Ovary (tissue), 3 donors: ENCODE results near the gene NCR1.

Experiments
- CTCF ChIP-seq, 3 donors: fragments of 450-650 bp in 2 of 3; fragments of 200-600 bp in 1 of 3; IDR thresholded peaks; one replicate each; pipeline versions ENCODE4 v1.5.1 to v1.8.0; 2016 to 2022; ENCODE audit warnings: antibody characterized with exemption in 3 of 3, mild to moderate bottlenecking in 1 of 3
- EP300 ChIP-seq: sonication (generic); formaldehyde crosslinking; IDR thresholded peaks from one replicate; pipeline ENCODE4 v1.6.1; 2017; ENCODE audit warnings: antibody characterized with exemption
- POLR2A ChIP-seq: fragments of 450-650 bp; IDR thresholded peaks from one replicate; pipeline ENCODE4 v1.6.1; 2017; ENCODE audit warnings: antibody characterized with exemption, mild to moderate bottlenecking, moderate library complexity
- donor health status: DM: no; HTN: no; CAD: no.

GRCh38 chr19:54952591-54953344 lies 46.8 kb downstream of the NCR1 start:
- TF ChIP-seq CTCF (IDR thresholded peaks at IDR 0.05) = no peak
- TF ChIP-seq POLR2A = no peak
- no peak for TF ChIP-seq EP300
